ENCODE measurements around the gene CD207. TPM values are rescaled to one million over a fixed set of nuclear protein-coding genes. Genes with fewer than 3 reads are reported as not detected.

The CD207 gene
- total RNA-seq, 1 experiment from 2014 or later = not detected

DNA sequence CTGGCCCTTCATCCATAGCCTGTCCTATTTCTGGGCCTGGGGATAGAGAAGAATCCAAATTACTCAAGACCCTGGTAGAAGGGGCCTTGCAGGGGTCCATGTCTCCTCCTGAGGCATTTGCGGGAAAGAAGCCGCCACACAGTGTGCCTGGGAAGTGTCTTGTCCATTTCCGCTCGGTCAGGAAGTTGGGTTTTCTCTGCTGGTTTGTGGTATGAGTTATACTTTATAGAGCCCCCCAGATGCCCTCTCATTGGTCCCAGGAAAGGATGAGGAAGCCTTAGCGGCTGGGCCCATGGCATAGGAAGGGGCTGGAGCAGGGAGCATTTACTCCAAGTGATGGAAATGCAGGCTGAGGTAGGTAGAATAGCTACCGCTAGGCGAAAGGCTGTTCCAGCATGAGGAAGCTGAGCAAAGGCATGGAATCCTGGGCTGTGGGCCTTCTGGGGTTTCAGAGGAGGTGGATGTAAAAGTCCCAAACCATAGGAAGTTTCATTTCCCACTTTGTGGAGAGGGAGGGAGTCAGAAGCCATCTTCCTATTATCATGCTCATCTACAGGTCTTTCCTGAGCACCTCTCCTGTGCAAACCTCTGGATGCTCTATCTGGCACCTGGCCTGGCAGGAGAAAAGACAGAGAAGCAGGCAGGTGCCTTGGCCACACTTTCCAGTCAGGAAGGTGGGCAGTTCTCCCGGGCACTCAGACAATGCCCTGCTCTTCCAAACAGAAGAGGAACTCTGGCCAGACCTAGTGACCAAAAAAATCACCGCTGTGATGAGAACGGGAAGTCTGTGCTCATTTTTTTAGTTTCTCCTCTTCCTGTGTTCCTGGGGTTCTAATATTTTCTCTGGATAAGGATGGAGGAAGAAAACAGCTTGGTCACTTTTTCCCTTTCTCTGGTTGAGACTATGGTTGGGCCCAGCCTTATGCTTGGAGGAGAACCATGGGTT, 2.6 kb upstream of the CD207 start:
- H3K4me3 ChIP-seq = no peak overlapping the region
- no peaks in the 10 kb centered on the region for H3K9me3 ChIP-seq (replicated peaks)
- no peak overlapping the region for H3K27ac ChIP-seq
- no peaks in the 10 kb centered on the region for H3K36me3 ChIP-seq
- no peaks in the 10 kb centered on the region; the same call in 1 of the 2 replicates for H3K27me3 ChIP-seq (replicated peaks)
- H3K4me1 ChIP-seq (replicated peaks) = no peaks in the 10 kb centered on the region
- peak in 1 of 2 experiments; percentile 24 for DNase-seq (ENCODE audit: low read depth in 1 of 2, low spot score in 2 of 2)

DNA sequence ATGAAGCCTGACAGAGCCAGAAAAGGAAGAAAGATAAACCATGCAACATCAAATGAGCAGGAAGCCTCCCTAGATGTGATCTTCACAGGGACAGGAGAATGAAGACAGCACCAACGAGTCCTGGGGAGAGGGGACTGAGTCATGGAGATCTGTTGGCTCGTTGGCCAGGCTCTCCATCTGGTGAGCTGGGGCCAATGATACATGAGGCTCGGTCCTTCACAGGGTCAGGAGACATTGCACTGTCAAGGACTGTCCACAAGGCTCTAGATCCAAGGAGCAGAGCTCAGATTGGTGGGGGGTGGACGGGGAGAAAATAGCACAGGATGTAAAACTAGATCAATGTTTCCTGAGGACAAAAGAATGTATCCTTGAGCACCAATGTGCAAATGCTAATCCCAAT, 735 bp downstream of the CD207 start:
- Histone ChIP-seq H3K36me3 (no peaks in the 10 kb centered on the region), H3K27me3 (replicated peaks) (no peaks in the 10 kb centered on the region; the same call in 1 of the 2 replicates), H3K27ac (no peak overlapping the region), H3K4me1 (replicated peaks) (no peaks in the 10 kb centered on the region), H3K4me3 (no peak overlapping the region), H3K9me3 (replicated peaks) (no peaks in the 10 kb centered on the region)
- no peak for DNase-seq (ENCODE audit: low read depth in 1 of 2, low spot score in 2 of 2)

DNA sequence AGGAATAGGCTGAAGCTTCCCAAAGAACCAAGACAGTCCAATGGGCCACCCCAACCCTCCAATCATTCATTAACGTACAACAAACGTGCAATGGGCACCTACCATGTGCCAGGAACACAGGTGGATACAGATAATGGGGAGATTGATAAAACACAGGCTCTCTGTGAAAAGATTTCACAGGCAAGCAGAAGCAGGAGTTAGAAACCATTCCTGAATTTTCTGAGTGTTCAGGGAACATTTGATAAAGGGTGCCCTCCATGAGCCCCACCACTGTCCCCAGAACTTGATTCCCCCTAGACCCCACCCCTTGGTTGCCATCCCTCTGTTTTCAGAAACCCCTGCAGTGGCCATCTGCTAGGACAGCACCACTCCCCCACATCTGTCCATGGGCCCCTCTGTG, 1.5 kb downstream of the CD207 start:
- Histone ChIP-seq H3K9me3 (replicated peaks) (no peaks in the 10 kb centered on the region), H3K36me3 (no peaks in the 10 kb centered on the region), H3K27ac (no peak overlapping the region), H3K27me3 (replicated peaks) (no peaks in the 10 kb centered on the region; the same call in 1 of the 2 replicates), H3K4me3 (no peak overlapping the region), H3K4me1 (replicated peaks) (no peaks in the 10 kb centered on the region)
- DNase-seq (ENCODE audit: low read depth in 1 of 2, low spot score in 2 of 2) = no peak

DNA sequence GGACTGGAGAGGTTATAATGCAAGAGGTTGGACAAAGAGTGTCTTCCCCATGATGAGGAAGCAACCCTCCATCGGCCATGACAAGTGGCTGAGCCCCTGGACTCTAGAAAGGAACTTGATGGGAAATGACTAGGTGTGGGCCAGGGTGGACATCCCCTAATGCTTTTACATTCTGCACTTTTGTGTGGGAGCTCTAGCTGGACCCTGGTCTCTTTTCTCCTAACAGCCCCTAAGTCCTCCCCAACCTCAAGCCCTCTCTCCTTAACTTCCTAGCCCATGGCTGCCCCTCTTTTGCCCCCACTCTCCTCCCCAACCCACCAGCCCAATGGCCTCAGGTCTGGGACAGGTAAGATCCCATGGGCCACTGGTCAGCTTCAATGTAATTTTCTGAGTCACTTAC, 2.4 kb downstream of the CD207 start:
- Histone ChIP-seq H3K27ac (no peak overlapping the region), H3K4me3 (no peak overlapping the region), H3K27me3 (replicated peaks) (no peaks in the 10 kb centered on the region; the same call in 1 of the 2 replicates), H3K9me3 (replicated peaks) (no peaks in the 10 kb centered on the region), H3K36me3 (no peaks in the 10 kb centered on the region), H3K4me1 (replicated peaks) (no peaks in the 10 kb centered on the region)
- DNase-seq (ENCODE audit: low read depth in 1 of 2, low spot score in 2 of 2) = no peak

DNA sequence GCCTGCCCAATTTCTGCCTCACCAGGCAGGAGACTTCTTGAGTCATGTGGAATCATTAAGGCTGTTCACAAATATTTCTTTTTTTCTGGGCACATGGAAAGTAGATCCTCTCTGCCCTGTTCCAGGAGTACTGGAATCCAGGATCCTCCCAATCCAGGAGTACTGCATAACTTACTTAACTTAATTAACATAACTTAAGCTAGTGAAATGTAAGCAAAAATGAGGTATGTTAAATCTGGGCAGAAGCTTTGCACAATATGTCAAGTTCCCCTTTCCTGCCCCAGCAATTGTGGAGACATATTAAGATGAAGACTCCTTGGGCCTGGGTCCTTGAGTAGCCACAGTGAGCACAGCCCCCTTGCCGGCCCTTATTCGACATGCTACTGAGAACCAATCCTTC, 3.2 kb downstream of the CD207 start:
- Histone ChIP-seq H3K36me3 (no peaks in the 10 kb centered on the region), H3K4me1 (replicated peaks) (no peaks in the 10 kb centered on the region), H3K27me3 (replicated peaks) (no peaks in the 10 kb centered on the region; the same call in 1 of the 2 replicates), H3K4me3 (no peak overlapping the region), H3K27ac (no peak overlapping the region), H3K9me3 (replicated peaks) (no peaks in the 10 kb centered on the region)
- DNase-seq (ENCODE audit: low read depth in 1 of 2, low spot score in 2 of 2) = no peak

DNA sequence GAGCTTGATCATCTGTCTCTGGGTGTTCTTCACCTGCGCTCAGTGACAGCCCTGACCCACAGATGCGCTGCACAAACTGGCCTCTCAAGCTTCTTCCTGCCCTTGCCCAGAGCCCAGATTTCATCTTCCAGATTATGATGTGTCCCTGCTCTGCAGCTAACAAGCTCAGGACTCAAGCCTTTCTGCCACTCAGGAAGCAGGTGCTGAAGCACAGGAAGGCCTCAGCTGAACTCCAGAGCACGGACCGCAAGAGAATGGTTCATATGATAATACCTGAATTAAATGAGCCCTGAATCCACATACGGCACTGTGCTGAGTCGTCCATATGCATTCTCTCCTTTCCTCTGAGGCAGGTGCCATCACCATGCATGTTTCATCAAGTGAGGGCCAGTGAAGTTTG, 3.8 kb downstream of the CD207 start:
- H3K9me3 ChIP-seq (replicated peaks) = no peaks in the 10 kb centered on the region
- no peak overlapping the region for H3K27ac ChIP-seq
- no peaks in the 10 kb centered on the region for H3K4me1 ChIP-seq (replicated peaks)
- no peaks in the 10 kb centered on the region; the same call in 1 of the 2 replicates for H3K27me3 ChIP-seq (replicated peaks)
- DNase-seq (ENCODE audit: low read depth in 1 of 2, low spot score in 2 of 2) = no peak
- H3K4me3 ChIP-seq = no peak overlapping the region
- no peaks in the 10 kb centered on the region for H3K36me3 ChIP-seq

DNA sequence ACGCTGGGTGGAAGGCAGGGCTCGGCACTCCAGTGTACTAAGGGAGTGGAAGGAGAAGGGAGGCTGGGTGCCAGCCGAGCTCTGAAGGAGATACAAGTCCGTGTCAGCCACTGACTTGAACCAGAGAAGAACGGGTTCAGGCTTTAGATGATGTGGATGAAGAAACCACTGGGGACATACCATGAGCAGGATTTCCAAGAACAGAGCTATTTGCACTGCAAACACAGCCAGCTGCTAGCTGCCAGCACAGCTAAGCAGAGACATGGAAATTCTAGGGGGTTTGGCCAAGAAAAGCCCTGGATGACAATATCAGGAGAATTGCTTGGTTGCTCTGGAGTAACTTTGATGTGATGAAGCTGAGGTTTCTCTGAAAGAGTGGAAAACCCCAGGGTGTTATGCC, 5.2 kb downstream of the CD207 start:
- Histone ChIP-seq H3K27ac (no peak overlapping the region), H3K9me3 (replicated peaks) (no peaks in the 10 kb centered on the region), H3K36me3 (no peaks in the 10 kb centered on the region), H3K4me3 (no peak overlapping the region), H3K27me3 (replicated peaks) (no peaks in the 10 kb centered on the region; the same call in 1 of the 2 replicates), H3K4me1 (replicated peaks) (no peaks in the 10 kb centered on the region)
- DNase-seq (ENCODE audit: low read depth in 1 of 2, low spot score in 2 of 2) = no peak

DNA sequence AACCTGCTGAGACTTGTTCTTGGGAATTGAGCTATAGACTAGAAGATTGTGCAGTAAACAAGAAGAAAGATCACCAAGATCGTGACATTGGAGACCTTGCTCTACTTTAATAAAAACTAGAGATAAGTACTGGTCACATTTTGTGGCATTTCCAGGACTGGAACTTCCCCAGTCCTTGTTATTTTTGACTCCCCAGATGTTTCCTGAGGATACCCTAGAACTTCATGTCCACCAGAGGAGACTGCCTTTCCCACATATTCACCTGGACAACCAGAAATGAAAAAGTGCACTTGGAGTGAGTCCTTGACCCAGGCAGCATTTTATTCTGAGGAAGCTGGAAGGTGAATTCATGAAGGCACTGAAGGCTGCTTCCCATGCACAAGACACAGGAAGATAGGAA, 5.7 kb downstream of the CD207 start:
- Histone ChIP-seq H3K4me1 (replicated peaks) (no peaks in the 10 kb centered on the region), H3K4me3 (no peak overlapping the region), H3K27ac (no peak overlapping the region), H3K27me3 (replicated peaks) (no peaks in the 10 kb centered on the region; the same call in 1 of the 2 replicates), H3K9me3 (replicated peaks) (no peaks in the 10 kb centered on the region), H3K36me3 (no peaks in the 10 kb centered on the region)
- DNase-seq (ENCODE audit: low read depth in 1 of 2, low spot score in 2 of 2) = no peak

DNA sequence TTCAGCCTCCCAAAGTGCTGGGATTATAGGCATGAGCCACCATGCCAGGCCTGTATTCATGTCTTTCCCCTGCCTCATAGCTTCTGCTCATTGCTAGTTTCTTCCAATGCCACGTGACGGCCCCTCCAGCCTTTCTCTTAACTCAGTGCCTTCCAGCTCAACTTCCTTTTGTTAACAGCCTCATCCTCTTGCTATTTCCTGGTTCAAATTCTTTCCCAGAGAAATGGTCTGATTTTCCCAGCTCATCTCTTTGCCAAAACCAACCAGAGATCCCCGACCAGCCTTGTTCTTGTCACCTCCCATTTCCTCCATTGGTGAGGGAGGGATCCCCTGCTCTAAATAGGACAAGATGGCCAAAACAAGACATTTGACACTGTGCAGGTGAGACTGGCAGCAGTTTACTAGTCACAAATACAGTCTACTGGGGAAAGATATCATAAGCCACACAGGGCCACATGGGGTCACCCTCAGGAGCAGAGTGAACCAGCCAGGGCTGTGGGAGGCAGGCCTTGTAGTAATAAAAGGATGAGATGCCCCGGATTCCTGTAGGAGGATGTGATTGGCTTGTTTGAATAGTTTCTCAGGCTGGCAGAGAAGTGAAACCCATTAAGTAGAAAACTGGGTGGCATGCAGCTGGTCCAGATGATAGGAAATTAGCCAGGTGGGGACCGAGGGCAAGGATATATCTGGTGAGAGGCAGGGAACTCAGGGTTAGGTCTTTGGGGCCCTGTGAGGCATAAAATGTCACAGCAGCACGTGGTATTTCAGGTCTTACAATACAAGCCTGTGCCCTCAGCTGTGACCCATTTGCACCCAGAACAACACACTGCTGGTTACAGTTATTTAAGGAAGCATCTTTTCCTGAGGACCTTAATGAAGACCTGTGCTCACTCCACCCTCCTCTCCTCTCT, 6.4 kb downstream of the CD207 start:
- Histone ChIP-seq H3K4me1 (replicated peaks) (no peaks in the 10 kb centered on the region), H3K27me3 (replicated peaks) (no peaks in the 10 kb centered on the region; the same call in 1 of the 2 replicates), H3K27ac (no peak overlapping the region), H3K9me3 (replicated peaks) (no peaks in the 10 kb centered on the region), H3K36me3 (no peaks in the 10 kb centered on the region), H3K4me3 (no peak overlapping the region)
- DNase-seq (ENCODE audit: low read depth in 1 of 2, low spot score in 2 of 2) = no peak

DNA sequence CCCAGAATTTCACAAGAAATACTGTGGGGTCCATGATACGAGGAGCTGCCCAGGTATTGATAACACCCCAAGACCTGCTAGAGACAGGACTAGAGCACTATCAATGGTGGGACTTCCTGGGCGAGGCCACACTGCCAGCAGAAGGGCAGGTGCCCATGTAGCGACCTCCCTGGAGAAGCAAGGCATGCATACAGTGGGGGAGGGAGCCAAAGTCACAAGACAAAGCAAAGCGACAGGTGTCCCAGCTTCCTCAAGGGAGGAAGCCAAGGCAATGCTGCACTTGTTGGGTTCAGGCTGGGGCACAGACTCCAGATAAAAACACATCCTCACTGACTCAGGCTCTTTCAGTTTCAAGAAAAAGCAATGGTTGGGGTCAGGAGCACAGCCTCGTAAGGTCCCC, 7.5 kb downstream of the CD207 start:
- Histone ChIP-seq H3K27me3 (replicated peaks) (no peaks in the 10 kb centered on the region; the same call in 1 of the 2 replicates), H3K9me3 (replicated peaks) (no peaks in the 10 kb centered on the region), H3K4me3 (no peak overlapping the region), H3K27ac (no peak overlapping the region), H3K4me1 (replicated peaks) (no peaks in the 10 kb centered on the region), H3K36me3 (no peaks in the 10 kb centered on the region)
- no peak for DNase-seq (ENCODE audit: low read depth in 1 of 2, low spot score in 2 of 2)

DNA sequence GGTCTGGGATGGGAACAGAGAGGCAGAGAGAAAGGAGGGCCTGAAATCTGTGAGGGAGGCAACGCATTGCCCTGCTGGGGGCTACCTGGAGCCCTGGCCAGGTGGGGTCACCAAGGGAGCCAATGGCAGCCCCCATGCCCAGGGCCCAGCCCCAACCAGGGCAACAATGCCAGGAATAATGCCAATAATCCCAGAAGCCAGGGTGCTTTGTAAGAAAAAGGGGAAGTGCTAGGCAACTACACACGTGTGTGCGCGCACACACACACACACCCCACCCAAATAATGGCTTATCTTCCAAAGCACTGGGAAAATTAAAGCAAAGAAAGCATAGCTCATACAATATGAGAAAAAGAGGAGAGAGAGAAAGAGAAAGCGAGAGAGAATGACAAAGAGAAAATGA, 8.2 kb downstream of the CD207 start:
- no peaks in the 10 kb centered on the region; the same call in 1 of the 2 replicates for H3K27me3 ChIP-seq (replicated peaks)
- H3K9me3 ChIP-seq (replicated peaks) = no peaks in the 10 kb centered on the region
- no peak for DNase-seq (ENCODE audit: low read depth in 1 of 2, low spot score in 2 of 2)
- H3K27ac ChIP-seq = no peak overlapping the region
- no peaks in the 10 kb centered on the region for H3K36me3 ChIP-seq
- H3K4me3 ChIP-seq = no peak overlapping the region
- no peaks in the 10 kb centered on the region for H3K4me1 ChIP-seq (replicated peaks)

DNA sequence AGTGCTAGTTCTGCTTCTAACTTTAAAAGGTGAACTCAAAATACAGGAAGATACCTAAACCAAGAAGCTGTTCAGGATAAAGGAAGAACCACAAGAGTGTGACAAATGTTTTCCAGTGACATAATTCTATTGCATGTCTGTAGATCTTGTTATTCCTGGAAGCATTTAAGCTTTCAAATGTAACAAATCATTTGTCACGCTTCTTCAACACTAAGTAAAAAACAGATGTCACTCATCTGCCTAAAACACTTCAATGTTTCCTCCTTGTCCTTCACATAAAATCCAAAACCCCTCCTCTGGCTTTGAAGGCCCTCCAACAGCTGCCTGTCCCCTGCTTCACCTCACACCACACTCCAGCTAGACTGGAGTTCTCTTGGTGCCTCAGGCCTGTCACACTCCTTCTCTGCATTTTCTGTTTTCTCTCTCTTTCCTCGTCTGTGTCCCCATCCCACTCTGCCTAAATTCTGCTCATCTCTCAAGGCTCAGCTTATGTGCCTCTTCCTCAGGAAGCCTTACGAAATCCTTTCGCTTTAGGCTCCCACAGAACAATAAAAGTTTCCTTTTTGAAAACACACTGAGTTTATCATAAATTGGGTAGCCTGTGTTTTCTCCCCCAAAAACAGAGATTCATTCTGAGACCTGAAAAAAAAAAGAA, 8.8 kb downstream of the CD207 start:
- no peaks in the 10 kb centered on the region for H3K27me3 ChIP-seq (replicated peaks)
- no peaks in the 10 kb centered on the region for H3K4me1 ChIP-seq (replicated peaks)
- DNase-seq (ENCODE audit: low read depth in 1 of 2, low spot score in 2 of 2) = no peak
- H3K9me3 ChIP-seq (replicated peaks) = no peaks in the 10 kb centered on the region
- H3K27ac ChIP-seq = no peak overlapping the region
- no peaks in the 10 kb centered on the region for H3K36me3 ChIP-seq
- no peak overlapping the region for H3K4me3 ChIP-seq

DNA sequence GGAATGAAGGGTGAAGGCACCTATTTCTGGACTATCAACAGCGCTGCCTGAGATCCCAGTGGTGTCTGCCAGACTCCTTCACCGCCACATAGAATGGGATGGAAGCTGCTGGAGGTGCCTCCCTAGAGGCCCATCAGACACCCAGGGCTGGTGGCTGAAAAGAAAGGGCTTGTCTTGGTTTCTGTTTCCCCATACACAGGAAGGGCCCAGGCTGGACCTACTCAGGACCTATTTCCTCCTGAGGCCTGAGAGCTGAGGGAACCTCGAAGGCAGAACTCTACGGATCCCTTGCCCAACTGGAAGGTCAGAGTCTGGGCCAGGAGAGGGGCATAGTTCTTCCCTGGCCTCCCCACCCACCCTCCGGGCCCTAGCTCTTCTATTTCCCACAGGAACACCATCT, 12.4 kb downstream of the CD207 start:
- Histone ChIP-seq H3K4me3 (no peak overlapping the region), H3K4me1 (replicated peaks) (no peaks in the 10 kb centered on the region), H3K27me3 (replicated peaks) (peaks cover under 1% of the 10 kb centered on the region), H3K27ac (no peak overlapping the region), H3K36me3 (no peaks in the 10 kb centered on the region), H3K9me3 (replicated peaks) (no peaks in the 10 kb centered on the region)
- no peak for DNase-seq (ENCODE audit: low read depth in 1 of 2, low spot score in 2 of 2)
